ENCODE results near the gene C10orf90. TPM values are rescaled to one million over a fixed set of nuclear protein-coding genes. Genes with fewer than 3 reads are reported as not detected.

The C10orf90 gene
- total and polyA plus RNA-seq, 2 donors (not counting 3 experiments of a cell fraction or from before 2014, with no cell fraction given) = not detected

DNA sequence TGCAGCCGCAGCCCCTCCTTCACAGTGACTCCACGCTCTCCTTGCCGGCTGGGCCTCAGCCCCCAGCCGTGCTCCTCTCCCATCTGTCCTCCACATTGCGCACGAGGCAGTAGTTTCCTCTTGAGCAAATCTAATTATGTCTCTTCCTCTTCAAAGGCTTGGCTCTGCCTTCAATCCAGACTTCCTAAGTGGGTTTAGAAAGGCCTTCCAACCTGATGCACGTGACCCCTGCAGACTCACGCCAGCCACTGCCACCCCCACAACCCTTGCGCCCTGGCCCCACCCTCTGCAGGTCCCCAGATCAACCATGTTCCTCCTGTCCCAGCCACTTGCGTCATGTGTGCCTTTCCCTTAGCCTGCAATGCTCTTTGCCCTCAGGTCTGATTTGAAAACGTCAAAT, 207.2 kb downstream of the C10orf90 start:
- FAIRE-seq (no peak), DNase-seq (ENCODE audit: low read depth, low spot score) (no peak)
- H3K9me1 ChIP-seq (replicated peaks; ENCODE audit: control insufficient read depth, extremely low read depth, insufficient read depth, low read length) = no peaks in the 10 kb centered on the region
- no peaks in the 10 kb centered on the region for H4K20me1 ChIP-seq (replicated peaks; ENCODE audit: control insufficient read depth, extremely low read depth, insufficient read depth, low read length)
- ChIA-PET CTCF (no interaction called here), POLR2A (no interaction called here)
- no TSS peak for BruUV-seq (replicated peaks)
- no peaks in the 10 kb centered on the region for H3K9me3 ChIP-seq (replicated peaks; ENCODE audit: control insufficient read depth, insufficient read depth, low read length)
- no peak overlapping the region for H3K4me2 ChIP-seq (ENCODE audit: insufficient read depth, low read length)
- no peaks in the 10 kb centered on the region for H3K27me3 ChIP-seq (ENCODE audit: control insufficient read depth in 2 of 2, insufficient read depth in 2 of 2, low read length in 2 of 2)
- no peak overlapping the region for H2AFZ ChIP-seq (ENCODE audit: low read depth, low read length)
- dilution Hi-C loops (cut with MboI; ENCODE audit: extremely low pct_ligation_motif_present, low sequenced_read_pairs) (no loop called here), intact Hi-C loops (cut with micrococcal nuclease) (no loop called here)
- H3K9ac ChIP-seq (replicated peaks; ENCODE audit: extremely low read depth, insufficient read depth, low read length) = no peak overlapping the region
- no peak overlapping the region for H3K4me3 ChIP-seq (replicated peaks in 1 of 3; ENCODE audit: insufficient read depth in 1 of 3, low read depth in 1 of 3, low read length in 3 of 3)
- no peaks in the 10 kb centered on the region for H3K4me1 ChIP-seq (ENCODE audit: control insufficient read depth, extremely low read depth, insufficient read depth, low read length)
- no peak for TF ChIP-seq POLR2AphosphoS5 (IDR thresholded peaks at IDR 0.05; ENCODE audit: insufficient read depth, low read depth, low read length)
- TF ChIP-seq MAX (IDR thresholded peaks at IDR 0.05; ENCODE audit: insufficient read depth, insufficient read length) = no peak
- TF ChIP-seq MYC (IDR thresholded peaks at IDR 0.05; ENCODE audit: low read depth, low read length) = no peak
- TF ChIP-seq GATA2 (IDR thresholded peaks at IDR 0.05; ENCODE audit: insufficient read depth, insufficient read length, low read depth, low read length) = no peak
- TF ChIP-seq POLR2A (IDR thresholded peaks at IDR 0.05; ENCODE audit: low read depth, low read length) = no peak
- no peak for TF ChIP-seq JUN (IDR thresholded peaks at IDR 0.05; ENCODE audit: borderline replicate concordance, insufficient read depth, insufficient read length, low read depth)
- TF ChIP-seq EZH2 (IDR thresholded peaks at IDR 0.05; ENCODE audit: borderline replicate concordance, low read depth, low read length, severe bottlenecking) = no peak
- no peak for TF ChIP-seq CTCF (IDR thresholded peaks at IDR 0.05; ENCODE audit: extremely low read depth in 1 of 2, insufficient read depth in 1 of 2, low read depth in 1 of 2, low read length in 2 of 2)
- TF ChIP-seq FOS (IDR thresholded peaks at IDR 0.05; ENCODE audit: borderline replicate concordance, insufficient read depth, low read length) = no peak
- H3K79me2 ChIP-seq (ENCODE audit: control insufficient read depth, insufficient read depth, low read length) = no peaks in the 10 kb centered on the region
- no peaks in the 10 kb centered on the region for H3K36me3 ChIP-seq (ENCODE audit: control insufficient read depth in 2 of 2, extremely low read depth in 1 of 2, insufficient read depth in 2 of 2, low read length in 2 of 2)
- no peak overlapping the region for H3K27ac ChIP-seq (ENCODE audit: insufficient read depth, low read depth, low read length)
